Nephron (organoid): ENCODE data around the gene ZFP36L2.
A peak's percentile ranks its signal among the peaks of the same experiment; 100 is the strongest.

Source experiments
- H3K27ac Mint-ChIP-seq, 3 experiments: 2 replicates each; pipeline ENCODE4 v1.8.0; 2020; ENCODE audit warnings: mixed read lengths in 3 of 3, mild to moderate bottlenecking in 2 of 3, moderate library complexity in 1 of 3
- H3K27me3 Mint-ChIP-seq: 2 replicates; pipeline ENCODE4 v1.8.0; 2021; ENCODE audit warnings: low read depth, mild to moderate bottlenecking, moderate library complexity, mixed read lengths
- H3K36me3 Mint-ChIP-seq: 2 replicates; pipeline ENCODE4 v1.8.0; 2020; ENCODE audit warnings: low read depth, mixed read lengths
- H3K4me1 Mint-ChIP-seq: 2 replicates; pipeline ENCODE4 v1.8.0; 2020; ENCODE audit warnings: mixed read lengths
- H3K4me3 Mint-ChIP-seq, 3 experiments: 2 replicates each; pipeline ENCODE4 v1.8.0; 2020; ENCODE audit warnings: mild to moderate bottlenecking in 3 of 3, mixed read lengths in 3 of 3, moderate library complexity in 2 of 3
- H3K9me3 Mint-ChIP-seq: 2 replicates; pipeline ENCODE4 v1.8.0; 2020; ENCODE audit warnings: mixed read lengths
- CTCF ChIP-seq, 3 experiments: fragments of 200-600 bp; sonication (generic); IDR thresholded peaks; one replicate each; pipeline ENCODE4 v1.5.0; 2021; ENCODE audit warnings: antibody characterized with exemption in 3 of 3; ENCODE audit not compliant: unreplicated experiment in 3 of 3

The ZFP36L2 gene

GRCh38 chr2:43220760-43221123 lies 5.7 kb downstream of the ZFP36L2 start:
- H3K4me3 Mint-ChIP-seq: peak overlapping the region; percentile 83 to 91 (median 89)
- no peaks in the 10 kb centered on the region for H3K9me3 Mint-ChIP-seq
- H3K27ac Mint-ChIP-seq: peak overlapping the region; percentile 98 to 100 (median 99)
- H3K27me3 Mint-ChIP-seq: no peaks in the 10 kb centered on the region
- peaks cover 61% of the 10 kb centered on the region for H3K4me1 Mint-ChIP-seq
- peaks cover 17% of the 10 kb centered on the region for H3K36me3 Mint-ChIP-seq
- no peak for TF ChIP-seq CTCF (IDR thresholded peaks at IDR 0.05; ENCODE audit: unreplicated experiment in 3 of 3)

GRCh38 chr2:43220229-43220751 lies 6.1 kb downstream of the ZFP36L2 start:
- peak overlapping the region; percentile 83 to 91 (median 89) for H3K4me3 Mint-ChIP-seq
- peak overlapping the region; percentile 98 to 100 (median 99) for H3K27ac Mint-ChIP-seq
- H3K36me3 Mint-ChIP-seq: peaks cover 17% of the 10 kb centered on the region
- H3K9me3 Mint-ChIP-seq: no peaks in the 10 kb centered on the region
- no peaks in the 10 kb centered on the region for H3K27me3 Mint-ChIP-seq
- peaks cover 65% of the 10 kb centered on the region for H3K4me1 Mint-ChIP-seq
- no peak for TF ChIP-seq CTCF (IDR thresholded peaks at IDR 0.05; ENCODE audit: unreplicated experiment in 3 of 3)

- peaks cover 17% of the 10 kb centered on the region for H3K36me3 Mint-ChIP-seq
- H3K27me3 Mint-ChIP-seq: no peaks in the 10 kb centered on the region
- H3K4me3 Mint-ChIP-seq: peak overlapping the region; percentile 83 to 91 (median 89)
- TF ChIP-seq CTCF (IDR thresholded peaks at IDR 0.05; ENCODE audit: unreplicated experiment in 3 of 3): no peak
- H3K9me3 Mint-ChIP-seq: no peaks in the 10 kb centered on the region
- H3K4me1 Mint-ChIP-seq: peaks cover 66% of the 10 kb centered on the region
- peak overlapping the region; percentile 98 to 100 (median 99) for H3K27ac Mint-ChIP-seq
Measured at GRCh38 chr2:43219383-43220228, 6.8 kb downstream of the ZFP36L2 start.

GRCh38 chr2:43218702-43219382 lies 7.6 kb downstream of the ZFP36L2 start:
- Mint-ChIP-seq H3K9me3 (no peaks in the 10 kb centered on the region), H3K4me1 (peaks cover 66% of the 10 kb centered on the region), H3K36me3 (peaks cover 12% of the 10 kb centered on the region), H3K27ac (peak overlapping the region; percentile 98 to 100 (median 99)), H3K27me3 (no peaks in the 10 kb centered on the region), H3K4me3 (peak overlapping the region; percentile 83 to 91 (median 89))
- TF ChIP-seq CTCF (IDR thresholded peaks at IDR 0.05; ENCODE audit: unreplicated experiment in 3 of 3): no peak

GRCh38 chr2:43218155-43218701 lies 8.2 kb downstream of the ZFP36L2 start:
- Mint-ChIP-seq H3K27me3 (no peaks in the 10 kb centered on the region), H3K9me3 (no peaks in the 10 kb centered on the region), H3K36me3 (peaks cover 6% of the 10 kb centered on the region), H3K4me1 (peaks cover 66% of the 10 kb centered on the region), H3K27ac (peak overlapping the region; percentile 98 to 100 (median 99)), H3K4me3 (peak overlapping the region; percentile 53 to 63 (median 63))
- TF ChIP-seq CTCF (IDR thresholded peaks at IDR 0.05; ENCODE audit: unreplicated experiment in 3 of 3): peak in 2 of 3 experiments; percentile 22 to 23
